Activated CD8-positive, alpha-beta memory T cell treated with anti-CD3 and anti-CD28 coated beads for 1 hour (primary cell): Measurements from ENCODE around the gene GRB2.
"Not testable (repeated sequence)": the region's sequence is repeated elsewhere in the genome, so short reads cannot be mapped to it uniquely, and the experiment has no call there.

Experiments used
- DNase-seq, 2 donors: peaks; one replicate each; pipeline ENCODE4 v3.0.0-alpha.2; 2020; ENCODE audit warnings: low read depth in 1 of 2; ENCODE audit errors: extremely low read depth in 1 of 2

The GRB2 gene

GRCh38 chr17:75388476-75389030, 16.9 kb downstream of the GRB2 start:
- no peak for DNase-seq

- no peak for DNase-seq
Measured at GRCh38 chr17:75387771-75388170, 17.7 kb downstream of the GRB2 start.

- no peak for DNase-seq
Measured at GRCh38 chr17:75386430-75386829, 19.0 kb downstream of the GRB2 start.

- no peak for DNase-seq
Measured at GRCh38 chr17:75384751-75385150, 20.7 kb downstream of the GRB2 start.

GRCh38 chr17:75383842-75384195, 21.7 kb downstream of the GRB2 start:
- DNase-seq: no peak

GRCh38 chr17:75380750-75381149, 24.7 kb downstream of the GRB2 start:
- no peak for DNase-seq

GRCh38 chr17:75380315-75380714, 25.2 kb downstream of the GRB2 start:
- DNase-seq: no peak

GRCh38 chr17:75379426-75379825, 26.1 kb downstream of the GRB2 start:
- DNase-seq: not testable (repeated sequence)

GRCh38 chr17:75373280-75373679, 32.2 kb downstream of the GRB2 start:
- no peak for DNase-seq

GRCh38 chr17:75371981-75372380, 33.5 kb downstream of the GRB2 start:
- DNase-seq: no peak

- no peak for DNase-seq
Measured at GRCh38 chr17:75371339-75371738, 34.1 kb downstream of the GRB2 start.

- no peak for DNase-seq
Measured at GRCh38 chr17:75370286-75370915, 35.1 kb downstream of the GRB2 start.

- not testable (repeated sequence) for DNase-seq
Measured at GRCh38 chr17:75367838-75368789, 37.4 kb downstream of the GRB2 start.

GRCh38 chr17:75367312-75367711, 38.2 kb downstream of the GRB2 start:
- DNase-seq: no peak

- no peak for DNase-seq
Measured at GRCh38 chr17:75366432-75366831, 39.0 kb downstream of the GRB2 start.

GRCh38 chr17:75365931-75366275, 39.6 kb downstream of the GRB2 start:
- DNase-seq: no peak

GRCh38 chr17:75365009-75365930, 40.2 kb downstream of the GRB2 start:
- DNase-seq: no peak

- DNase-seq: no peak
Measured at GRCh38 chr17:75364078-75364477, 41.4 kb downstream of the GRB2 start.

GRCh38 chr17:75361996-75362395, 43.5 kb downstream of the GRB2 start:
- DNase-seq: no peak

GRCh38 chr17:75361344-75361743, 44.1 kb downstream of the GRB2 start:
- DNase-seq: no peak
